ENCODE data around the gene LRP1.

DNA sequence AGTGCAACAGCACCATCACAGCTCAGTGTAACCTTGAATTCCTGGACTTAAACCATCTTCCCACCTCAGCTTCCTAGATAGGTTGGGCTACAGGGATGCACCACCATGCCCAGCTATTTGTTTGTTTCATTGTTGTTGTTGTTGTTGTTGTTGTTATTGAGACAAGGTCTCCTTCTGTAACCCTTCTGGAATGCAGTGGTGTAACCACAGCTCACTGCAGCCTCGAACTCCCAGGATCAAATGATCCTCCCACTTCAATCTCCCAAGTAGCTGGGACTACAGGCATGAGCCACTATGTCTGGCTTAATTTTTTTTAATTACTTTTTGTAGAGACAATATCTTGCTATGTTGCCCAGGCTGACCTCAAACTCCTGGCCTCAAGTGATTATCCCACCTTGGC is 48.5 kb upstream of the LRP1 start:
- TF ChIP-seq, protein P1, sequence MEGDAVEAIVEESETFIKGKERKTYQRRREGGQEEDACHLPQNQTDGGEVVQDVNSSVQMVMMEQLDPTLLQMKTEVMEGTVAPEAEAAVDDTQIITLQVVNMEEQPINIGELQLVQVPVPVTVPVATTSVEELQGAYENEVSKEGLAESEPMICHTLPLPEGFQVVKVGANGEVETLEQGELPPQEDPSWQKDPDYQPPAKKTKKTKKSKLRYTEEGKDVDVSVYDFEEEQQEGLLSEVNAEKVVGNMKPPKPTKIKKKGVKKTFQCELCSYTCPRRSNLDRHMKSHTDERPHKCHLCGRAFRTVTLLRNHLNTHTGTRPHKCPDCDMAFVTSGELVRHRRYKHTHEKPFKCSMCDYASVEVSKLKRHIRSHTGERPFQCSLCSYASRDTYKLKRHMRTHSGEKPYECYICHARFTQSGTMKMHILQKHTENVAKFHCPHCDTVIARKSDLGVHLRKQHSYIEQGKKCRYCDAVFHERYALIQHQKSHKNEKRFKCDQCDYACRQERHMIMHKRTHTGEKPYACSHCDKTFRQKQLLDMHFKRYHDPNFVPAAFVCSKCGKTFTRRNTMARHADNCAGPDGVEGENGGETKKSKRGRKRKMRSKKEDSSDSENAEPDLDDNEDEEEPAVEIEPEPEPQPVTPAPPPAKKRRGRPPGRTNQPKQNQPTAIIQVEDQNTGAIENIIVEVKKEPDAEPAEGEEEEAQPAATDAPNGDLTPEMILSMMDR (IDR thresholded peaks at IDR 0.05): no peak
- no peak for TF ChIP-seq ZFX (IDR thresholded peaks at IDR 0.05; ENCODE audit: borderline replicate concordance)

All from 22Rv1 (cell line).